Osteoblast (primary cell): Measurements from ENCODE around the gene DHX29. TPM values are rescaled to one million over a fixed set of nuclear protein-coding genes. Genes with fewer than 3 reads are reported as not detected.

Source experiments
- DNase-seq: peaks from one replicate; pipeline ENCODE4 v3.0.0; 2011; ENCODE audit warnings: low spot score, mixed read lengths; ENCODE audit not compliant: insufficient read length; ENCODE audit errors: missing footprints
- H2AFZ ChIP-seq: 2 replicates; pipeline ENCODE4 v1.6.0; 2011; ENCODE audit warnings: mild to moderate bottlenecking, low read length
- H3K27ac ChIP-seq: 2 replicates; pipeline ENCODE4 v1.5.1; 2011; ENCODE audit warnings: mild to moderate bottlenecking, low read depth, low read length, moderate library complexity
- H3K27me3 ChIP-seq: 2 replicates; pipeline ENCODE4 v1.6.0; 2012; ENCODE audit warnings: mild to moderate bottlenecking, control low read depth, inconsistent platforms, low read length, moderate library complexity; ENCODE audit not compliant: insufficient read depth
- H3K36me3 ChIP-seq: 2 replicates; pipeline ENCODE4 v1.5.1; 2011; ENCODE audit warnings: mild to moderate bottlenecking, low read length, control low read depth, moderate library complexity; ENCODE audit not compliant: insufficient read depth
- H3K4me1 ChIP-seq: 2 replicates; pipeline ENCODE4 v1.5.1; 2011; ENCODE audit warnings: mild to moderate bottlenecking, low read length, control low read depth, moderate library complexity; ENCODE audit not compliant: insufficient read depth
- H3K4me2 ChIP-seq: 2 replicates; pipeline ENCODE4 v1.6.0; 2011; ENCODE audit warnings: mild to moderate bottlenecking, low read length; ENCODE audit not compliant: insufficient read depth
- H3K4me3 ChIP-seq: fragments of 200-600 bp; sonication (generic); 3 replicates; pipeline ENCODE4 v1.5.1; 2012; ENCODE audit warnings: mild to moderate bottlenecking, low read length, inconsistent platforms; ENCODE audit not compliant: insufficient read depth
- H3K79me2 ChIP-seq: 2 replicates; pipeline ENCODE4 v1.6.0; 2012; ENCODE audit warnings: mild to moderate bottlenecking, low read length, control low read depth, inconsistent platforms; ENCODE audit not compliant: insufficient read depth
- H3K9me3 ChIP-seq: 2 replicates; pipeline ENCODE4 v1.5.1; 2011; ENCODE audit warnings: low read depth, low read length, control low read depth
- H4K20me1 ChIP-seq: 2 replicates; pipeline ENCODE4 v1.6.0; 2012; ENCODE audit warnings: mild to moderate bottlenecking, low read length, control low read depth; ENCODE audit not compliant: insufficient read depth
- CTCF ChIP-seq: IDR thresholded peaks from 2 replicates; pipeline ENCODE4 v1.5.1; 2011; ENCODE audit warnings: mild to moderate bottlenecking, low read depth, low read length, moderate library complexity; ENCODE audit errors: extremely low read depth
- total RNA-seq: library from RNA; depleted of rRNA; stranded (reverse); fragments of >200 nt; gene quantifications from 2 replicates; pipeline ENCODE4 v1.2.3, GENCODE V29; 2012

Gene DHX29
- total RNA-seq, 1 donor: 38.4 TPM

- H3K27ac ChIP-seq: no peak overlapping the region
- DNase-seq: no peak
- peaks cover 89% of the 10 kb centered on the region for H3K79me2 ChIP-seq
- H3K27me3 ChIP-seq: no peaks in the 10 kb centered on the region
- H3K4me3 ChIP-seq: no peak overlapping the region
- TF ChIP-seq CTCF: no peak
- H2AFZ ChIP-seq: no peak overlapping the region
- peaks cover 43% of the 10 kb centered on the region for H3K4me1 ChIP-seq
- H3K9me3 ChIP-seq: no peaks in the 10 kb centered on the region
- H3K4me2 ChIP-seq: no peak overlapping the region
- H4K20me1 ChIP-seq: peaks cover 18% of the 10 kb centered on the region
- H3K36me3 ChIP-seq: peaks cover 6% of the 10 kb centered on the region
Measured at GRCh38 chr5:55304584-55304983, 2.9 kb downstream of the DHX29 start.

- Histone ChIP-seq H3K27ac (peak overlapping the region; percentile 31), H3K27me3 (no peaks in the 10 kb centered on the region), H4K20me1 (peaks cover 18% of the 10 kb centered on the region), H3K79me2 (peaks cover 83% of the 10 kb centered on the region), H2AFZ (no peak overlapping the region), H3K36me3 (peaks cover 6% of the 10 kb centered on the region), H3K4me2 (peak overlapping the region; percentile 41), H3K4me3 (peak overlapping the region; percentile 20), H3K9me3 (no peaks in the 10 kb centered on the region), H3K4me1 (peaks cover 32% of the 10 kb centered on the region)
- DNase-seq: peak; percentile 81
- no peak for TF ChIP-seq CTCF
Measured at GRCh38 chr5:55303238-55303690, 4.2 kb downstream of the DHX29 start.

- H3K27ac ChIP-seq: no peak overlapping the region
- peaks cover 23% of the 10 kb centered on the region for H3K4me1 ChIP-seq
Measured at GRCh38 chr5:55300890-55301289, 6.6 kb downstream of the DHX29 start.

GRCh38 chr5:55294935-55295334 is 12.6 kb downstream of the DHX29 start:
- H3K27ac ChIP-seq: no peak overlapping the region
- DNase-seq: no peak
- no peak overlapping the region for H2AFZ ChIP-seq
- H3K36me3 ChIP-seq: peaks cover 52% of the 10 kb centered on the region
- no peak overlapping the region for H3K4me3 ChIP-seq
- H4K20me1 ChIP-seq: no peaks in the 10 kb centered on the region
- no peaks in the 10 kb centered on the region for H3K4me1 ChIP-seq
- H3K27me3 ChIP-seq: no peaks in the 10 kb centered on the region
- no peak for TF ChIP-seq CTCF
- H3K4me2 ChIP-seq: no peak overlapping the region
- H3K79me2 ChIP-seq: peaks cover 31% of the 10 kb centered on the region
- H3K9me3 ChIP-seq: no peaks in the 10 kb centered on the region

More at GRCh38 chr5:55300890-55301289, 6.6 kb downstream of the DHX29 start:
- Histone ChIP-seq H3K36me3 (peaks cover 11% of the 10 kb centered on the region), H3K79me2 (peaks cover 78% of the 10 kb centered on the region), H3K4me2 (no peak overlapping the region), H4K20me1 (peaks cover 11% of the 10 kb centered on the region), H2AFZ (no peak overlapping the region), H3K27me3 (no peaks in the 10 kb centered on the region), H3K9me3 (no peaks in the 10 kb centered on the region), H3K4me3 (no peak overlapping the region)
- DNase-seq: no peak
- TF ChIP-seq CTCF: no peak
